Chondrocyte (in vitro differentiated cells): ENCODE results near the gene SMCO3. TPM values are rescaled to one million over a fixed set of nuclear protein-coding genes. Genes with fewer than 3 reads are reported as not detected.

ENCODE experiments used
- DNase-seq: peaks from one replicate; pipeline ENCODE4 v3.0.0; 2021; ENCODE audit warnings: mixed read lengths, low spot score
- H3K27ac Mint-ChIP-seq: one replicate; pipeline ENCODE4 v1.8.0; 2021; ENCODE audit warnings: mild to moderate bottlenecking, moderate library complexity, mixed read lengths; ENCODE audit not compliant: unreplicated experiment
- H3K27me3 Mint-ChIP-seq: 2 replicates; pipeline ENCODE4 v1.8.0; 2021; ENCODE audit warnings: low read depth, mixed read lengths
- H3K36me3 Mint-ChIP-seq: 2 replicates; pipeline ENCODE4 v1.8.0; 2021; ENCODE audit warnings: low read depth, mixed read lengths
- H3K4me1 Mint-ChIP-seq: 2 replicates; pipeline ENCODE4 v1.8.0; 2021; ENCODE audit warnings: low read depth, mild to moderate bottlenecking, mixed read lengths
- H3K4me3 Mint-ChIP-seq: one replicate; pipeline ENCODE4 v1.8.0; 2021; ENCODE audit warnings: mild to moderate bottlenecking, moderate library complexity, mixed read lengths; ENCODE audit not compliant: unreplicated experiment
- H3K9me3 Mint-ChIP-seq: 2 replicates; pipeline ENCODE4 v1.8.0; 2021; ENCODE audit warnings: low read depth, mixed read lengths
- total RNA-seq: library from RNA; stranded (reverse); gene quantifications from 3 replicates; pipeline ENCODE4 v1.2.1, GENCODE V29; 2021
- TF ChIP-seq, protein P1 (sequence below): fragments of 200-600 bp; sonication (generic); IDR thresholded peaks from 2 replicates; pipeline ENCODE4 v1.5.0; 2021; ENCODE audit warnings: antibody characterized with exemption, mild to moderate bottlenecking, moderate library complexity

Gene SMCO3
- total RNA-seq, 1 donor from 2014 or later: 0.17 TPM

GRCh38 chr12:14824012-14824634 lies 10.1 kb upstream of the SMCO3 start:
- peaks cover 26% of the 10 kb centered on the region for H3K4me1 Mint-ChIP-seq
- no peaks in the 10 kb centered on the region for H3K27me3 Mint-ChIP-seq
- no peaks in the 10 kb centered on the region for H3K36me3 Mint-ChIP-seq
- no peak for DNase-seq
- TF ChIP-seq, protein P1, sequence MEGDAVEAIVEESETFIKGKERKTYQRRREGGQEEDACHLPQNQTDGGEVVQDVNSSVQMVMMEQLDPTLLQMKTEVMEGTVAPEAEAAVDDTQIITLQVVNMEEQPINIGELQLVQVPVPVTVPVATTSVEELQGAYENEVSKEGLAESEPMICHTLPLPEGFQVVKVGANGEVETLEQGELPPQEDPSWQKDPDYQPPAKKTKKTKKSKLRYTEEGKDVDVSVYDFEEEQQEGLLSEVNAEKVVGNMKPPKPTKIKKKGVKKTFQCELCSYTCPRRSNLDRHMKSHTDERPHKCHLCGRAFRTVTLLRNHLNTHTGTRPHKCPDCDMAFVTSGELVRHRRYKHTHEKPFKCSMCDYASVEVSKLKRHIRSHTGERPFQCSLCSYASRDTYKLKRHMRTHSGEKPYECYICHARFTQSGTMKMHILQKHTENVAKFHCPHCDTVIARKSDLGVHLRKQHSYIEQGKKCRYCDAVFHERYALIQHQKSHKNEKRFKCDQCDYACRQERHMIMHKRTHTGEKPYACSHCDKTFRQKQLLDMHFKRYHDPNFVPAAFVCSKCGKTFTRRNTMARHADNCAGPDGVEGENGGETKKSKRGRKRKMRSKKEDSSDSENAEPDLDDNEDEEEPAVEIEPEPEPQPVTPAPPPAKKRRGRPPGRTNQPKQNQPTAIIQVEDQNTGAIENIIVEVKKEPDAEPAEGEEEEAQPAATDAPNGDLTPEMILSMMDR: no peak
- H3K4me3 Mint-ChIP-seq: no peak overlapping the region
- H3K9me3 Mint-ChIP-seq: no peaks in the 10 kb centered on the region
- H3K27ac Mint-ChIP-seq: peak overlapping the region; percentile 66

- H3K4me3 Mint-ChIP-seq: no peak overlapping the region
- H3K36me3 Mint-ChIP-seq: no peaks in the 10 kb centered on the region
- TF ChIP-seq, protein P1: no peak
- H3K27ac Mint-ChIP-seq: no peak overlapping the region
- no peaks in the 10 kb centered on the region for H3K27me3 Mint-ChIP-seq
- no peaks in the 10 kb centered on the region for H3K9me3 Mint-ChIP-seq
- DNase-seq: no peak
- H3K4me1 Mint-ChIP-seq: no peaks in the 10 kb centered on the region
These were observed 2.5 kb downstream of the SMCO3 start for GRCh38 chr12:14811486-14811885.

DNA sequence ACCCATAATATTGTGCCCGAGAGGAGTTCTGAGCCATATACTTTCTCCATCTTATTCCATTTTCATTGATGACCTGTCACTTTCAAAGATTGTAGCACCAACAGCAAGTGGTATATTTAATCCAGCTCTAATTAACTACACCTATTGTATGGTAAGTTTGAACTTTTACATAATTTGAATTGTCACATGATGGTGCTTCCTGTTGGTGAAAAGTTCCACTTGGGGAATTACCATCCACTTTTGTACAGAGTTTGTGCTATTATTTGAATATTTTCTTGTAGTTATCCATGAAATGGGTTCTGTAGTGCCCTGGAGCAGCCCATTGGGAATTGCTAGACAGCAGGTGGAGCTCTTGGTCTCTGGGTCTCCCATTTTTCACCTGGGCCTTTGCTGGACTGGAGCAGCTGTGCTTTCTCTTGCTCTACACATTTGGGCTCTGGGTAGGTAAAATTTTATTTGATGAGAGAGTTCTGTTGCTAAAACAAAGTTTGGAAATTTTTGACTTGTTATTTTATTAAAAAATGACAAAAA lies 3.0 kb downstream of the SMCO3 start:
- DNase-seq: no peak
- H3K4me3 Mint-ChIP-seq: no peak overlapping the region
- H3K4me1 Mint-ChIP-seq: no peaks in the 10 kb centered on the region
- H3K36me3 Mint-ChIP-seq: no peaks in the 10 kb centered on the region
- TF ChIP-seq, protein P1: peak; percentile 72
- no peaks in the 10 kb centered on the region for H3K9me3 Mint-ChIP-seq
- H3K27me3 Mint-ChIP-seq: no peaks in the 10 kb centered on the region
- H3K27ac Mint-ChIP-seq: no peak overlapping the region

- TF ChIP-seq, protein P1: no peak
- no peaks in the 10 kb centered on the region for H3K4me1 Mint-ChIP-seq
- H3K9me3 Mint-ChIP-seq: no peaks in the 10 kb centered on the region
- no peaks in the 10 kb centered on the region for H3K27me3 Mint-ChIP-seq
- H3K36me3 Mint-ChIP-seq: no peaks in the 10 kb centered on the region
- H3K4me3 Mint-ChIP-seq: no peak overlapping the region
- H3K27ac Mint-ChIP-seq: no peak overlapping the region
- no peak for DNase-seq
These were observed 3.6 kb downstream of the SMCO3 start for GRCh38 chr12:14810167-14810952.

GRCh38 chr12:14803830-14804160 lies 10.2 kb downstream of the SMCO3 start:
- Mint-ChIP-seq H3K27ac (no peak overlapping the region), H3K36me3 (peaks cover 4% of the 10 kb centered on the region)
- DNase-seq: no peak

More at GRCh38 chr12:14803830-14804160, 10.2 kb downstream of the SMCO3 start:
- no peaks in the 10 kb centered on the region for H3K27me3 Mint-ChIP-seq
- H3K4me1 Mint-ChIP-seq: peaks cover 3% of the 10 kb centered on the region
- TF ChIP-seq, protein P1: no peak
- no peaks in the 10 kb centered on the region for H3K9me3 Mint-ChIP-seq
- H3K4me3 Mint-ChIP-seq: no peak overlapping the region
